Fibroblast of villous mesenchyme (primary cell): ENCODE results near the gene GBA2. TPM values are rescaled to one million over a fixed set of nuclear protein-coding genes. Genes with fewer than 3 reads are reported as not detected.

ENCODE experiments used
- DNase-seq: peaks from one replicate; pipeline ENCODE4 v3.0.0-alpha.2; 2010; ENCODE audit warnings: low read depth
- H3K4me3 ChIP-seq: 2 replicates; pipeline ENCODE4 v1.5.1; 2011; ENCODE audit warnings: low read depth, mild to moderate bottlenecking, low read length
- CTCF ChIP-seq: IDR thresholded peaks from 2 replicates; pipeline ENCODE4 v1.5.1; 2012; ENCODE audit warnings: low read depth, mild to moderate bottlenecking, low read length; ENCODE audit not compliant: insufficient read depth
- total RNA-seq: library from RNA; depleted of rRNA; stranded (reverse); fragments of >200 nt; gene quantifications from 2 replicates; pipeline ENCODE4 v1.2.3, GENCODE V29; 2012

Gene GBA2
- total RNA-seq, 1 donor: 38.4 TPM

DNA sequence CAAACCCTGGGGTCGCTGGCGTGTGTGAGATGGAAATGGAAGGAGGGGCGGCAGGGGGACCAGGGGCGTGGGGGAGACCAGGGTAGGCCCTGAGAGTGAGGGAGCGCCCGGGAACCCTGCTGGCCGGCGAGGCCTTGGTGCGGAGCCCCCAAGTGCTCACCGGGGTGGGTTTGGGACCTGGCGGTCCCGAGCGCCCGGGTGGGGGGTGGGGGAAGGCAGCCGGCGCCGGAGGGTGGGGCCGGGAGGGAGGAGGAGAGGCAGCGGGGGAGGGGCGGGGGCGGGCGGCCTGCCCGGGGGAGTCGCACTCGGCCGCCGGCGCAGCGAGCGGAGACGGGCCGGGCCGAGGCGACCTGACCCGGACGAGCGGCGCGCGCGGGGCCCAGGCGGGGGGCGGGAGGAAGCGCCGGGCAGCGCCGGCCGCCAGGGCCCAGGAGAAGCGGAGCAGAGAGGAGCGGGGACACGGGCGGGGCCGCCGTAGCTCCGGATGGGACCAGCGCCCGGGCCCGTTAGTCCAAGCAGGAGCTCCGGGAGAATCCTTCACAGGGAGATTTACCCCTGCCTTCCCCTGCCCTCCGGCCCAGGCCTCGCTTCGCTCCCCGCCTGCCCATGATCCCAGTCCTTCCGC lies 42.4 kb upstream of the GBA2 start, which contains the start of gene NPR2:
Gene NPR2 (plus strand): TSS at position 295 of the 625 bp plus-strand sequence. CDS start 818 bp downstream, outside the sequence.
- DNase-seq: peak; percentile 42
- H3K4me3 ChIP-seq: peak within 1 kb of the TSS; percentile 60
- no peak for TF ChIP-seq CTCF

DNA sequence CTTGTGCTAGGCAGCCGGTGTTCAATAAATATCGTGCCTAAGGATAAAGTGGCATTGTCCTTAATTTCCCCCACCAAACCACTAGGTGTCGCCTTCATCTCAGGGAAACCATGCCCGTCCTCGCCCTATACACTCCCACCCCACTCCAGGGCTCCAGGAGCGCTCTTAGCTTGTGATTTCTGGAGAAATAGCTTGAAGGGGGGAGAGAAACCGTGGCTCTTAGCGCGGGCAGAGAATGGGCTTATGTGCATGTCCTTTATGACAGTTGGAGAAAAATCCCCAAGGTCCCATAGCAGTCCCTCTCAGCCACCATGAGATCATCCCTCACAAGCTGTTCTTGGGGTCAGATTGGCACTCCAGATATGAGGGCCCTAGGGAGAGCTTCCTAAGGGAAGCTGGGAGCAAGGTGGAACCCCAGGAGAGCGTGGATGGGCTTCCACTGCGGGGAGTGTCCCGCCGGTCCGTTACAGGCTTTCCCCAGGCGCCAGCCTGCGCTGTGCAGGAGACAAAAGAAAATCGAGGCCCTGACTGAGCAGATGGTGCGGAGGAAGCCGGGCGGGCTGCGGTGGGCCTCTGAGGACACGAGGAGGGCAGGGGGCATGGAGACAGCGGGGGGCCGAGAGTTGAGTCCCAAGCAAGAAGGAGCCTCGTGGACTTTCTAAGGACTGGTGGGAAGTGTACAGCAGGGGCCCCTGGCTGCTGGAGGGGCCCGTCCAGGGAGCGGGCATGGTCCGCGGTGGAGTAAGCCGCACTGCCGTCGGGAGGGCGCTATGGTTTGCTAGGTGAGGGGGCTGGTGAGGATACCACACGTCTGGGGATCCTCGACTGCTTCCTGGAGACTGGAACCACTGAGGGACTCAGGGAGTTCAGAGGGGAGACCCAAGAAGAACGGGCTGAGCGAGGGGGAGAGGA lies 41.6 kb upstream of the GBA2 start:
- DNase-seq: peak; percentile 90
- peak overlapping the region; percentile 39 for H3K4me3 ChIP-seq
- peak; percentile 85 for TF ChIP-seq CTCF

DNA sequence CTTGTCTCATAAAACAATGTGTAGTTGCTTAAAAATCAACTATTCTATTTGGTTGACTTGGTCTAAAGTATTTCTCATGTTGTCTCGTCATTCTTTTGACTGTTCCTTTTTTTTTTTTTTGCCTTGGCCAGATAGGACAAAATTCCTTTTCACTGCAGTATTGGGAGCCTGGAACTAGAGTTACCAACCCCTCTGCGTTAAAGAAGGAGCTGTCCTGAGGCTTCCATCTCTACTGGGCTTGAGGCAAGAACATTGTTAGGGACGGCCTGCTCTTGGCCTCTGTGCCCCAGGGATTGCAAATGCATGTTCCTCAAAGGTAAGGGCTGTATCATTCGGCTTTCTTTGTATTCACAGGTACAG lies 41.0 kb upstream of the GBA2 start:
- DNase-seq: no peak
- TF ChIP-seq CTCF: no peak
- H3K4me3 ChIP-seq: no peak overlapping the region

DNA sequence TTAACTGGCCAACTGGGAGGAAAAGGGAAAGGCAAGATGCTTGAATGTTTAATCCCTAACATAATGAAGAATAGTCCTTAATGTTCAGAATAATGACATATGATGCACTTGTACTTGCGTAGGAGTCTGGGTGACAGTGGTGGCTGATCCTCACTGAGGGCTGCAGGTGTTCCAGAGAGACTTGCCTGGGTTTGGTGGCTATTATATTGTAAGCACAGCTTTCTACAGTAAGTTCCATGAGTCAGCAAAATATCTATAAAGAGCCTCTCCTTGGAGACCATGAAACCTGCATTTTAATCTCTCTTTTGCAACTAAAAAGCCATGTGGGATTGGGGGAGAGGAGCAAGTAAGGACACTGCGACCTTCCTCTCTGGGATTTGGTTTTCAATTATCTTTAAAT lies 40.5 kb upstream of the GBA2 start:
- DNase-seq: no peak
- no peak overlapping the region for H3K4me3 ChIP-seq
- no peak for TF ChIP-seq CTCF

- no peak for TF ChIP-seq CTCF
- DNase-seq: no peak
These were observed 34.4 kb upstream of the GBA2 start for GRCh38 chr9:35783418-35783817.

GRCh38 chr9:35781066-35781465 lies 32.0 kb upstream of the GBA2 start:
- DNase-seq: no peak
- TF ChIP-seq CTCF: no peak

More at GRCh38 chr9:35783418-35783817, 34.4 kb upstream of the GBA2 start:
- H3K4me3 ChIP-seq: no peak overlapping the region

More at GRCh38 chr9:35781066-35781465, 32.0 kb upstream of the GBA2 start:
- no peak overlapping the region for H3K4me3 ChIP-seq
